ENCODE measurements around the gene G6PC3. TPM values are rescaled to one million over a fixed set of nuclear protein-coding genes. Genes with fewer than 3 reads are reported as not detected.
"Not testable (repeated sequence)": the region's sequence is repeated elsewhere in the genome, so short reads cannot be mapped to it uniquely, and the experiment has no call there.

The G6PC3 gene
- total RNA-seq, 1 donor from 2014 or later: 113 TPM

DNA sequence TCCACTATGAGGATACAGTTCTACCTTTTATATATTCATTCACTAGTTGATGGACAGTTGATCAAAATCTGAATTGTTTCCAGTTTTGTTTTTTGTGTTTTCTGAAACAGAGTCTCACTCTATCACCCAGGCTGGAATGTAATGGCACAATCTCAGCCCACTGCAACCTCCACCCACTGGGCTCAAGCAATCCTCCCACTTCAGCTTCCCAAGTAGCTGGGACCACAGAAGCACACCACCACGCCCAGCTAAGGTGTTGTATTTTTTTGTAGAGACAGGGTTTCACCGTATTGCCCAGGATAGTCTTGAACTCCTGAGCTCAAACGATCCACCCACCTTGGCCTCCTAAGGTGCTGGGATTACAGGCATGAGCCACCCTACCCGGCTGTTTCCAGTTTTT is 25.0 kb upstream of the G6PC3 start:
- TF ChIP-seq, protein P1, sequence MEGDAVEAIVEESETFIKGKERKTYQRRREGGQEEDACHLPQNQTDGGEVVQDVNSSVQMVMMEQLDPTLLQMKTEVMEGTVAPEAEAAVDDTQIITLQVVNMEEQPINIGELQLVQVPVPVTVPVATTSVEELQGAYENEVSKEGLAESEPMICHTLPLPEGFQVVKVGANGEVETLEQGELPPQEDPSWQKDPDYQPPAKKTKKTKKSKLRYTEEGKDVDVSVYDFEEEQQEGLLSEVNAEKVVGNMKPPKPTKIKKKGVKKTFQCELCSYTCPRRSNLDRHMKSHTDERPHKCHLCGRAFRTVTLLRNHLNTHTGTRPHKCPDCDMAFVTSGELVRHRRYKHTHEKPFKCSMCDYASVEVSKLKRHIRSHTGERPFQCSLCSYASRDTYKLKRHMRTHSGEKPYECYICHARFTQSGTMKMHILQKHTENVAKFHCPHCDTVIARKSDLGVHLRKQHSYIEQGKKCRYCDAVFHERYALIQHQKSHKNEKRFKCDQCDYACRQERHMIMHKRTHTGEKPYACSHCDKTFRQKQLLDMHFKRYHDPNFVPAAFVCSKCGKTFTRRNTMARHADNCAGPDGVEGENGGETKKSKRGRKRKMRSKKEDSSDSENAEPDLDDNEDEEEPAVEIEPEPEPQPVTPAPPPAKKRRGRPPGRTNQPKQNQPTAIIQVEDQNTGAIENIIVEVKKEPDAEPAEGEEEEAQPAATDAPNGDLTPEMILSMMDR (IDR thresholded peaks at IDR 0.05; ENCODE audit: unreplicated experiment): no peak
- Mint-ChIP-seq H3K9me3 (ENCODE audit: unreplicated experiment) (no peaks in the 10 kb centered on the region), H3K4me3 (ENCODE audit: unreplicated experiment) (no peak overlapping the region), H3K36me3 (ENCODE audit: low read depth, unreplicated experiment) (peaks cover 8% of the 10 kb centered on the region), H3K27me3 (ENCODE audit: unreplicated experiment) (no peaks in the 10 kb centered on the region), H3K4me1 (ENCODE audit: unreplicated experiment) (peaks cover 9% of the 10 kb centered on the region), H3K27ac (ENCODE audit: unreplicated experiment) (no peak overlapping the region)
- no peak for DNase-seq (ENCODE audit: low spot score)

DNA sequence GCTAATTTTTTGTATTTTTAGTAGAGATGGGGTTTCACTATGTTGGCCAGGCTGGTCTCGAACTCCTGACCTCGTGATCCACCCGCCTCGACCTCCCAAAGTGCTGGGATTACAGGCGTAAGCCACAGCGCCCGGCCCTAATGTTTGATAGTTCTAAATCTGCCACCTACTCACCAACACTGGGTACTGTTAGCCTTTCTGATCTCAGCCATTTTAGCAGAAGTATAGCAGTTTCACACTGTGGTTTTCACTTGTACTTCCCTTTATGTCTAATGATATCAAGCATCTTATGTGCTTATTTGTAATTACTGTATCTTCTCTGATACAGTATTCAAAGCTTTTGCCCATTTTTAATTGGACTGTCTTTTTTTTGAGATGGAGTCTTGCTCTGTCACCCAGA is 23.6 kb upstream of the G6PC3 start:
- not testable (repeated sequence) for H3K4me1 Mint-ChIP-seq (ENCODE audit: unreplicated experiment); H3K9me3 Mint-ChIP-seq (ENCODE audit: unreplicated experiment); H3K4me3 Mint-ChIP-seq (ENCODE audit: unreplicated experiment); H3K27ac Mint-ChIP-seq (ENCODE audit: unreplicated experiment); H3K36me3 Mint-ChIP-seq (ENCODE audit: low read depth, unreplicated experiment); DNase-seq (ENCODE audit: low spot score); H3K27me3 Mint-ChIP-seq (ENCODE audit: unreplicated experiment)

DNA sequence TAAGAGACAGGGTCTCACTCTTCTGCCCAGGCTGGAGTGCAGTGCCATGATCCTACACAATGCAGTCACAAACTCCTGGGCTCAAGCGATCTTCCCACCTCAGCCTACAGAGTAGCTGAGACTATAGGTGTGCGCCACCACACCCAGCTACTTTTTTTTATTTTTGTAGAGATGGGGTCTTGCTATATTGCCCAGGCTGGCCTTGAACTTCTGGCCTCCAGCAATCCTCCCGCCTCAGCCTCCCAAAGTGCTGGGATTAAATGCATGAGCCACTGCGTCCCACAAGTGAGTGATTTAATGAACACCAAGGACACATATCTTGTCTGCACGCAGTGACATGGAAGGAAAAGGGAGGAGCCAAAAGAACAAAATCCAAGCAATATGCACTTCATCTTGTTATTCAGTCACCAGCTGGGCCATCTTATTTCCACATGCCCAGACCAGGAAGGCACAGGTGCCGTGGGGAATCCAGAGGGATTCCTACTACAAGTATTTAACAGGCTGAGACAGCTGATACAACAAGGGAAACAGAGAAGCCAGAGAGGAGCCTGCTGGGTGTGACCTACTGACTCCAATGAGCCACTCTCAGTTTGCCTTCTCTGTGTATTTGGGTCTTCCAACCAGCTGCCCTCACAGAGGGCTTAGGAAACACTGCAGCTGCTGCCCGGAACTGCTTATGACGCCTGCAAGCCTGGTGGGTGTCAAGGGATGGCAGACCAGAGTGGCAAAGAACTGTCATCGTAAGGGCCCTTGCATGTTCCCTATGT is 21.1 kb upstream of the G6PC3 start:
- peaks cover 24% of the 10 kb centered on the region for H3K36me3 Mint-ChIP-seq (ENCODE audit: low read depth, unreplicated experiment)

GRCh38 chr17:44053125-44053872 is 17.2 kb upstream of the G6PC3 start:
- no peaks in the 10 kb centered on the region for H3K9me3 Mint-ChIP-seq (ENCODE audit: unreplicated experiment)
- no peak for DNase-seq (ENCODE audit: low spot score)
- no peaks in the 10 kb centered on the region for H3K4me1 Mint-ChIP-seq (ENCODE audit: unreplicated experiment)
- TF ChIP-seq, protein P1 (IDR thresholded peaks at IDR 0.05; ENCODE audit: unreplicated experiment): no peak
- peak overlapping the region; percentile 7 for H3K4me3 Mint-ChIP-seq (ENCODE audit: unreplicated experiment)
- no peaks in the 10 kb centered on the region for H3K27me3 Mint-ChIP-seq (ENCODE audit: unreplicated experiment)
- peaks cover 21% of the 10 kb centered on the region for H3K36me3 Mint-ChIP-seq (ENCODE audit: low read depth, unreplicated experiment)
- peak overlapping the region; percentile 23 for H3K27ac Mint-ChIP-seq (ENCODE audit: unreplicated experiment)

More for the DNA sequence above, 21.1 kb upstream of the G6PC3 start:
- Mint-ChIP-seq H3K4me3 (ENCODE audit: unreplicated experiment) (peak overlapping the region; percentile 42), H3K9me3 (ENCODE audit: unreplicated experiment) (no peaks in the 10 kb centered on the region), H3K27me3 (ENCODE audit: unreplicated experiment) (no peaks in the 10 kb centered on the region), H3K4me1 (ENCODE audit: unreplicated experiment) (peaks cover 3% of the 10 kb centered on the region), H3K27ac (ENCODE audit: unreplicated experiment) (no peak overlapping the region)
- no peak for DNase-seq (ENCODE audit: low spot score)
- TF ChIP-seq, protein P1 (IDR thresholded peaks at IDR 0.05; ENCODE audit: unreplicated experiment): no peak

DNA sequence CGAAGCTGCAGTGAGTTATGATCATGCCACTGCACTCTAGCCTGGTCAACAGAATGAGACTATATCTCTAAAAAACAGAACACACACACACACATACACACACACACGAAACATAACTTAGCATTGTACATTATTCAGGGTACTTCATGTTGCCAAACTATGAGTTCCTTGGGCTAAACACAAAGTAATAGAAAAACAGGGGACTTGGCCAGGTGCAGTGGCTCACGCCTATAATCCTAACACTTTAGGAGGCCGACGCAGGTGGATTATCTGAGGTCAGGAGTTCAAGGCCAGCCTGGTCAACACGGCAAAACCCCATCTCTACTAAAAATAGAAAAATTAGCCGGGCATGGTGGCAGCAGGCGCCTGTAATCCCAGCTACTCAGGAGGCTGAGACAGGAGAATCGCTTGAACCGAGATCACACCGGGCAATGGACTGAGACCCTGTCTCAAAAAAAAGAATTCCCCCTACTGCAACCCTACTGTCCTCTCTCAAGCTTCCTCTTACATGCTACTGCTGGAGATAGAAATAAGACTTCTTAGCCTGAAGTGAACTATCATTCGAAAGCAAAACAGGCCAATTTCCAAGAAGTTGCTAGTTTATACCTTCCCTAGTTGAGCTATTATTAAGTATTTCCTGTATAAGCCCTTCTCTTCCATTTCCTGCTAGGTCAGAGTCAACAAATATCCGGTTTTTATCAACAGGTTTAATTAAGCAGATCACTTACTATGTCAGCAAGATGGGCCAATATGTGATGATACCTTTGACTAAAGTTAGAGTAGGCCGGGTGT is 11.2 kb upstream of the G6PC3 start:
- Mint-ChIP-seq H3K36me3 (ENCODE audit: low read depth, unreplicated experiment) (peaks cover 22% of the 10 kb centered on the region), H3K4me3 (ENCODE audit: unreplicated experiment) (peak overlapping the region; percentile 76)

More for the DNA sequence above, 11.2 kb upstream of the G6PC3 start:
- TF ChIP-seq, protein P1 (IDR thresholded peaks at IDR 0.05; ENCODE audit: unreplicated experiment): no peak
- Mint-ChIP-seq H3K27me3 (ENCODE audit: unreplicated experiment) (no peaks in the 10 kb centered on the region), H3K4me1 (ENCODE audit: unreplicated experiment) (peaks cover 13% of the 10 kb centered on the region), H3K27ac (ENCODE audit: unreplicated experiment) (no peak overlapping the region), H3K9me3 (ENCODE audit: unreplicated experiment) (no peaks in the 10 kb centered on the region)
- no peak for DNase-seq (ENCODE audit: low spot score)

Data from endothelial cell (in vitro differentiated cells).